CD4-positive, alpha-beta T cell treated with Interleukin-15 for 1 hour (primary cell): ENCODE results near the gene COG4.

Source experiments
- DNase-seq: peaks from one replicate; pipeline ENCODE4 v3.0.0-alpha.2; 2020

The COG4 gene

GRCh38 chr16:70478169-70478568 lies 45.2 kb downstream of the COG4 start:
- DNase-seq: no peak

- DNase-seq: no peak
Observed at GRCh38 chr16:70476272-70477020, 46.9 kb downstream of the COG4 start.

- no peak for DNase-seq
Observed at GRCh38 chr16:70475054-70475871, 48.1 kb downstream of the COG4 start.

- DNase-seq: no peak
Observed at GRCh38 chr16:70474320-70475053, 48.9 kb downstream of the COG4 start.

GRCh38 chr16:70473446-70474319 lies 49.7 kb downstream of the COG4 start:
- DNase-seq: no peak

- DNase-seq: no peak
Observed at GRCh38 chr16:70472786-70473433, 50.4 kb downstream of the COG4 start.

- DNase-seq: no peak
Observed at GRCh38 chr16:70470927-70471341, 52.4 kb downstream of the COG4 start.

GRCh38 chr16:70470141-70470926 lies 53.0 kb downstream of the COG4 start:
- DNase-seq: no peak

- no peak for DNase-seq
Observed at GRCh38 chr16:70468776-70469525, 54.4 kb downstream of the COG4 start.

GRCh38 chr16:70467608-70468007 lies 55.7 kb downstream of the COG4 start:
- no peak for DNase-seq

- no peak for DNase-seq
Observed at GRCh38 chr16:70467113-70467512, 56.2 kb downstream of the COG4 start.

GRCh38 chr16:70466805-70467076 lies 56.6 kb downstream of the COG4 start:
- no peak for DNase-seq

GRCh38 chr16:70465999-70466804 lies 57.2 kb downstream of the COG4 start:
- DNase-seq: no peak

GRCh38 chr16:70463235-70463634 lies 60.1 kb downstream of the COG4 start:
- DNase-seq: no peak

GRCh38 chr16:70460737-70461261 lies 62.6 kb downstream of the COG4 start:
- no peak for DNase-seq

- DNase-seq: no peak
Observed at GRCh38 chr16:70457446-70458166, 65.7 kb downstream of the COG4 start.

- no peak for DNase-seq
Observed at GRCh38 chr16:70455910-70456309, 67.4 kb downstream of the COG4 start.

GRCh38 chr16:70454222-70455034 lies 68.9 kb downstream of the COG4 start, which contains the start of gene FCSK:
TSS of gene FCSK (plus strand) at chr16:70454595. CDS start at chr16:70463191, 8,596 bp downstream.
- peak; percentile 72 for DNase-seq
